TTC549 (cell line): Measurements from ENCODE around the gene SLC5A10.
"Not testable (repeated sequence)": the region's sequence is repeated elsewhere in the genome, so short reads cannot be mapped to it uniquely, and the experiment has no call there.

Experiments used
- FAIRE-seq: peaks from 2 replicates; lab custom pipeline; 2012; peaks lifted over from hg19 to GRCh38; lab: Jason Lieb, UNC

The SLC5A10 gene

GRCh38 chr17:18951941-18952842 lies at the start of gene SLC5A10:
Gene SLC5A10, plus strand, starts transcription at chr17:18952165. Its CDS starts 41 bp downstream, at chr17:18952206.
- FAIRE-seq = no peak

- no peak for FAIRE-seq
Observed at GRCh38 chr17:18904482-18904881, 47.5 kb upstream of the SLC5A10 start.

GRCh38 chr17:18905226-18905625 lies 46.7 kb upstream of the SLC5A10 start:
- FAIRE-seq = no peak

- no peak for FAIRE-seq
Observed at GRCh38 chr17:18910326-18910725, 41.6 kb upstream of the SLC5A10 start.

- FAIRE-seq = no peak
Observed at GRCh38 chr17:18910881-18911280, 41.1 kb upstream of the SLC5A10 start.

- no peak for FAIRE-seq
Observed at GRCh38 chr17:18916816-18917500, 35.0 kb upstream of the SLC5A10 start.

GRCh38 chr17:18917506-18918032 lies 34.4 kb upstream of the SLC5A10 start:
- FAIRE-seq = no peak

- FAIRE-seq = no peak
Observed at GRCh38 chr17:18919963-18920362, 32.0 kb upstream of the SLC5A10 start.

- FAIRE-seq = no peak
Observed at GRCh38 chr17:18920911-18921441, 31.0 kb upstream of the SLC5A10 start.

GRCh38 chr17:18921485-18921884 lies 30.5 kb upstream of the SLC5A10 start:
- FAIRE-seq = no peak

GRCh38 chr17:18921912-18922451 lies 30.0 kb upstream of the SLC5A10 start:
- no peak for FAIRE-seq

GRCh38 chr17:18922596-18922995 lies 29.4 kb upstream of the SLC5A10 start:
- not testable (repeated sequence) for FAIRE-seq

- FAIRE-seq = no peak
Observed at GRCh38 chr17:18925187-18925586, 26.8 kb upstream of the SLC5A10 start.

GRCh38 chr17:18928628-18929125 lies 23.3 kb upstream of the SLC5A10 start:
- FAIRE-seq = no peak

GRCh38 chr17:18932360-18933055 lies 19.5 kb upstream of the SLC5A10 start:
- no peak for FAIRE-seq

- no peak for FAIRE-seq
Observed at GRCh38 chr17:18933102-18934058, 18.6 kb upstream of the SLC5A10 start.

- FAIRE-seq = no peak
Observed at GRCh38 chr17:18937981-18938691, 13.8 kb upstream of the SLC5A10 start.

- FAIRE-seq = no peak
Observed at GRCh38 chr17:18938692-18939023, 13.3 kb upstream of the SLC5A10 start.

- FAIRE-seq = no peak
Observed at GRCh38 chr17:18944646-18945045, 7.3 kb upstream of the SLC5A10 start.

- no peak for FAIRE-seq
Observed at GRCh38 chr17:18946536-18946935, 5.4 kb upstream of the SLC5A10 start.
